ENCODE data around the gene HELB. TPM values are rescaled to one million over a fixed set of nuclear protein-coding genes. Genes with fewer than 3 reads are reported as not detected.

HELB gene
- total RNA-seq, 3 donors from 2014 or later, result 4.0 to 11.1 (median 7.2) TPM

DNA sequence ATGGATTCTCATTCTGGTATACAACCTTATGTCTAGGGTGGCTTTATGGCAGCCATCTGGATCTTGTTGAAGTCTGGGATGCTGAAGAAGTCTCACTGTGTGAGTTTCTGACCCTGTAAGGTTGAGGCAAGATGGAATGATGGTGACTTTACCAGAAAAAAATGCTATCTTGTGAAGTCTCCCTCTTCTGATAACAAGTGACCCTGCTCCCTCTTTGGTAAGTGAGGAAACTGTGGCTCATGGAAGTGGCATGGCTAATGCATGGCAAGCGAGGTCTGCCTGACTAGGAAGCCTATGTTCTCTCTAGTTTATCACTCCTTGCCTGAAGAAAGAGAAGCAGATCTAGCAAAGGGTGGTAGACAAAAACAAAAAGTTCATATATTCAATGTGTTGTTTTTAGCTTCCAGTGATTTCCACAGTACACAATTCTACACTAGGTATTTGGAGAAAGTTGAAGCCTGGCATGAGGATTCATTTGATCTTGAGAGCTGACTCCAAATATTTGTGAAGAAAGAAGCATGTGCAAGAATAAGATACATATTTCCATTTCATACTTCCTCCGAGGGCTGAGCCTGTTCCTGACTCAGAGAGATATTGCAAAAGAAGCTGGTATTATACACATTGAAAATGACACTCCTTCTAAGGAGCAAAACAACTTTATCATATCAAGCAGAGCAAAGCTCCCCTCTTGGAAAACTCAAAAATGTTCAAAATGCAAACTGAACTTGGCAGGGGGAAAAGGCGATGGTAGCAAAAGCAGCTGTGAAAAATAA lies 63.6 kb downstream of the HELB start:
- Histone ChIP-seq H3K4me1 (no peaks in the 10 kb centered on the region), H3K27me3 (no peaks in the 10 kb centered on the region)
- intact Hi-C loops (cut with DNase I; ENCODE audit: low total_unique reads), result no loop called here

GRCh38 chr12:66367015-66367667 lies 64.8 kb downstream of the HELB start:
- Histone ChIP-seq H3K4me3 (no peak overlapping the region), H3K4me1 (no peaks in the 10 kb centered on the region), H3K9me3 (no peaks in the 10 kb centered on the region), H3K36me3 (no peaks in the 10 kb centered on the region), H3K27me3 (no peaks in the 10 kb centered on the region), H3K27ac (no peak overlapping the region)
- no peak for TF ChIP-seq POLR2A (IDR thresholded peaks at IDR 0.05)
- no peak for TF ChIP-seq POLR2AphosphoS5 (IDR thresholded peaks at IDR 0.05)
- no peak for TF ChIP-seq CTCF (IDR thresholded peaks at IDR 0.05)
- DNase-seq (ENCODE audit: low spot score in 2 of 2), result no peak
- intact Hi-C loops (cut with DNase I; ENCODE audit: low total_unique reads), result no loop called here

More for the DNA sequence above, 63.6 kb downstream of the HELB start:
- H3K36me3 ChIP-seq, result no peaks in the 10 kb centered on the region
- TF ChIP-seq CTCF (IDR thresholded peaks at IDR 0.05) (no peak), POLR2AphosphoS5 (IDR thresholded peaks at IDR 0.05) (no peak), POLR2A (IDR thresholded peaks at IDR 0.05) (no peak)
- no peak for DNase-seq (ENCODE audit: low spot score in 2 of 2)
- no peaks in the 10 kb centered on the region for H3K9me3 ChIP-seq
- H3K27ac ChIP-seq, result no peak overlapping the region
- H3K4me3 ChIP-seq, result no peak overlapping the region

DNA sequence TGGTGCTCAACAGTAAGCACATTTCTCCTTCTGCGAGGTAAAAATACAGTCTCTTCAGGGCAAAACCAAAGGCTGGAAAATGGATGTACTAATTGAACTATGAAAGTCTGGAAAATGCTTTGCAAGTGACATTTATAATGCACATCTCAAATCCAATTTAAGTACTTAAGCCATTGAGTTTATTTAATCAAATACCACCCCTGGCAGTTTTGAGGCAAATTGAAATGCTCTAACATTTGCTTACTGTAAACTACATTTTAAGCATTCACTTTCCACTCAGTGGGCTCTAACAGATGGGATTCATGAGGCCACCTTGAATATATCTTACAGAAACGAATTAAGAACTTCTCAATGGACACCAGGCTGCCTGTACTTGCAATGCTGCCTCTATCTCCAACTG lies 69.7 kb downstream of the HELB start:
- intact Hi-C loops (cut with DNase I; ENCODE audit: low total_unique reads), result no loop called here
- Histone ChIP-seq H3K27me3 (no peaks in the 10 kb centered on the region), H3K36me3 (no peaks in the 10 kb centered on the region), H3K4me1 (no peaks in the 10 kb centered on the region), H3K9me3 (no peaks in the 10 kb centered on the region), H3K4me3 (no peak overlapping the region), H3K27ac (no peak overlapping the region)
- TF ChIP-seq POLR2A (IDR thresholded peaks at IDR 0.05) (no peak), CTCF (IDR thresholded peaks at IDR 0.05) (no peak), POLR2AphosphoS5 (IDR thresholded peaks at IDR 0.05) (no peak)
- no peak for DNase-seq (ENCODE audit: low spot score in 2 of 2)

DNA sequence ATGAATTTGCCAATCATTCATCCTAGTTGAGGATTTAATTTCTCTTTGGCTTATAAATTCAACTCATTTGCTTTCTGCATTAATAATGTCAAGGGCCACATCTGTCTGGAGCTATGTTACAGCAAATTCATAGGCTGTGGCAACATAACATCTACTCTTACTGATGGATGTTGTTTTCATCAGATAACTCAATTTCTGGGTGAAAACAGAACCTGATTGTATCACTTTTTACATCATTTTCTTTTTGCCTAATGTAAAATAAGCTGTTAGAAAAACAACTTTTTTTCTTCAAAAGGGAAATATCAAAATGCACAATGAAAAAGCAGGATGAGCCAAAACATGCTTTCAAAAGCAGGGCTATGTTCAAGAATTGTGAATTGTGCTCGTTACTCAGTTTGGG lies 73.3 kb downstream of the HELB start:
- no peak for DNase-seq (ENCODE audit: low spot score in 2 of 2)
- Histone ChIP-seq H3K36me3 (no peaks in the 10 kb centered on the region), H3K4me1 (no peaks in the 10 kb centered on the region), H3K27me3 (no peaks in the 10 kb centered on the region), H3K27ac (no peak overlapping the region), H3K4me3 (no peak overlapping the region), H3K9me3 (no peaks in the 10 kb centered on the region)
- TF ChIP-seq POLR2A (IDR thresholded peaks at IDR 0.05), result no peak
- TF ChIP-seq CTCF (IDR thresholded peaks at IDR 0.05), result no peak
- TF ChIP-seq POLR2AphosphoS5 (IDR thresholded peaks at IDR 0.05), result no peak
- intact Hi-C loops (cut with DNase I; ENCODE audit: low total_unique reads), result no loop called here

DNA sequence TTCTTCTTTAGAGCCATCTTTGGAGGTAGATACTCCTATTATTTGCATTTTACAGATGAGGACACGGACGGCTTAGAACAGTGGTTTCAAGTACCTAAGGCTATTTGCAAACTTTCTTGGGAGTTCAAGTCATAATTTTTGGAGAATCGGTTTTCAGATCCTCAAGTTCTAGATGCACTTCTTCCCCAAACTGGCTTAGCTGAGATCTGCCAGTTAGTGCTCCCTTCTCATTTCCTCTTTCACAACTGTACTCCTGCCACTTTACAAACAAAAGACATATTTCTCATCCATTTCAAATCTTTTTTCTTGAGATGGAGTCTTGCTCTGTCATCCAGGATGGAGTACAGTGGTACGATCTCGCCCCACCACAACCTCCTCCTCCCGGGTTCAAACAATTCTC lies 77.3 kb downstream of the HELB start:
- no peak for DNase-seq (ENCODE audit: low spot score in 2 of 2)
- Histone ChIP-seq H3K9me3 (no peaks in the 10 kb centered on the region), H3K36me3 (no peaks in the 10 kb centered on the region), H3K27me3 (no peaks in the 10 kb centered on the region), H3K4me1 (no peaks in the 10 kb centered on the region), H3K27ac (no peak overlapping the region), H3K4me3 (no peak overlapping the region)
- intact Hi-C loops (cut with DNase I; ENCODE audit: low total_unique reads), result loop anchor here (1.0 kb wide), 1 partner anchor 11 kb away; no protein-coding TSS in a partner anchor
- TF ChIP-seq POLR2AphosphoS5 (IDR thresholded peaks at IDR 0.05), result no peak
- no peak for TF ChIP-seq CTCF (IDR thresholded peaks at IDR 0.05)
- TF ChIP-seq POLR2A (IDR thresholded peaks at IDR 0.05), result no peak
